Endometrial microvascular endothelial cells (primary cell): ENCODE measurements around the gene ZNRD2. TPM values are rescaled to one million over a fixed set of nuclear protein-coding genes. Genes with fewer than 3 reads are reported as not detected.

Experiments
- in situ Hi-C: cut with HindIII; loops from 2 replicates; pipeline ENCODE4 v1.10.0; 2017; ENCODE audit warnings: low sequenced_read_pairs, low pct_unique_long_range_greater_than_20kb; ENCODE audit errors: inconsistent ontology term
- total RNA-seq: library from RNA; depleted of rRNA; stranded (reverse); fragments of >200 nt; gene quantifications from one replicate; pipeline ENCODE4 v1.2.3, GENCODE V29; 2015; ENCODE audit errors: inconsistent ontology term

The ZNRD2 gene
- total RNA-seq, 1 donor from 2014 or later, result 85.7 TPM

DNA sequence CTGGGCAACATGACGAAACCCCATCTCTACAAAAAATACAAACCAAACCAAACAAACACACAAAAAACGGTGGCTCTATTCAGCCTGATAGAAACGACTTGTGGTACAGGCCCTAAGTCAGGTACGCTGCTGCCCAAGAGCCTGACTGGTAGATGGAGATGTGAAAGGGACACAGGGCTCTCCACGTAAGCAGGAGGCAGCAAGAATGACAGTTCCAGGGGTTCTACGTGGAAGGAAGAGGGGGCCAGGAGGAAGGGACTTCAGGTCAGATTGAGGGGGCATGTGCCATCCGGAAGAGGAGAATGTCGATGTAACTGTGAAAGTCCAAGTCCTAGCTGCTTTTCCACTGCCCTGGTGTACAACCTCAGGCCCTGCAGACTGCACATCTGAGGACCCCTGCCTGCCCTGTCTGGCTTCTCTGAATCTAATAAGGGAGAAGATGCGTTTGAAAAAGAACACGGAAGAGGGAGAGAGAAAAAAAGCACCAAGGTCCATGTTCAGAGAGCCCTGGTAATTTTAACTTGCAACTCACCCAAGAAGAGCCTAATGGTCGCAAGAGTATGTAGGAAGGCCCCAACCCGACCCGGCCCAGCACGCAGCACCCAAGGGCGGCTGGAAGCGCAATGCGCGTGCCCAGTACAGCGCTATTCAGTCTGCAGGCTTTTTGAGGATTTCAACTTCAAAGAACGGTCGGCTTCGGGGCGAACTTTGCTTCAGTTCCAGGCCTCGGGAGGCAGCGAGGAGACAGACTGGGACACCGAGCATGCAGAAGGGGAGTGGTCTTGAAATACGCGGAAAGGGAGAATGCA lies 909 bp upstream of the ZNRD2 start:
- in situ Hi-C loops, result no loop called here

DNA sequence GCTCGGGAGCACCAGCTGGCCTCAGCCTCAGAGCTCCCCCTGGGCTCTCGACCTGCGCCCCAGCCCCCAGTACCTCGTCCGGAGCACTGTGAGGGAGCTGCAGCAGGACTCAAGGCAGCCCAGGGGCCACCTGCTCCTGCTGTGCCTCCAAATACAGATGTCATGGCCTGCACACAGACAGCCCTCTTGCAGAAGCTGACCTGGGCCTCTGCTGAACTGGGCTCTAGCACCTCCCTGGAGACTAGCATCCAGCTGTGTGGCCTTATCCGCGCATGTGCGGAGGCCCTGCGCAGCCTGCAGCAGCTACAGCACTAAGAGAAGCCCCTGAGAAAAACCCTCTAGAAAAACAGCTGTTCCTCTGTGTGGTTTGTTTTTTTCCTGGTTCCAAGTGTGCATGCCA lies 1.1 kb downstream of the ZNRD2 start:
- in situ Hi-C loops, result no loop called here

GRCh38 chr11:65571940-65572339 lies 1.7 kb downstream of the ZNRD2 start:
- in situ Hi-C loops, result no loop called here

DNA sequence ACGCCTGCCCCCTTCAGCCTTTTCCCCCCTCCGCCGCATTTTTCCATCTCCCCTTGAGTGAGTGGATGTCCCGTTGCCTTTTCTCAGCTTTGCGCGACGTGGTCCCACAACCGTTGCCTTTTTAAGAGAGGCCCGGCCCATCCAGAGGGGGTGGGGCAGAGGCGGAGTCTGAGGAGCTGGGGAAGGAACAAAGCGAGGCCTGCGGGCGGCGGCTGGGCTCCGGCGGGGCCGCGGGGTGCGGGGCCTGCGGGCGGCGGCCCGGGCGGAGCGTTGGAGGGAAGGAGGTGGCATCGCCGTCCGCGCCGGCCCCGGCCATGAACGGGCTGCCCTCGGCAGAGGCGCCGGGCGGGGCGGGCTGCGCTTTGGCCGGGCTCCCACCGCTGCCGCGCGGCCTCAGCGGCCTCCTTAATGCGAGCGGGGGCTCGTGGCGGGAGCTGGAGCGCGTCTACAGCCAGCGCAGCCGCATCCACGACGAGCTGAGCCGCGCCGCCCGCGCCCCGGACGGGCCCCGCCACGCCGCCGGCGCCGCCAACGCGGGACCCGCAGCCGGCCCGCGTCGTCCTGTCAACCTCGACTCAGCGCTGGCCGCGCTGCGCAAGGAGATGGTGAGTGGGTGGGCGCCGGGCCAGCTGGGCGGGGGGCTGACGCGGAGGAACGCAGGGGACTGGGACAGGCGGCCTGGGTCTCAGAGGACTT lies 2.2 kb downstream of the ZNRD2 start, which contains the start of gene FAM89B:
FAM89B (plus strand) TSS at position 183 of the 696 bp plus-strand sequence; CDS start at position 315, 132 bp downstream.
- in situ Hi-C loops, result no loop called here

GRCh38 chr11:65573391-65574079 lies 3.3 kb downstream of the ZNRD2 start:
- in situ Hi-C loops, result no loop called here

- in situ Hi-C loops, result no loop called here
Measured at GRCh38 chr11:65574109-65574810, 4.0 kb downstream of the ZNRD2 start.

GRCh38 chr11:65574811-65575567 lies 4.7 kb downstream of the ZNRD2 start:
- in situ Hi-C loops, result no loop called here

DNA sequence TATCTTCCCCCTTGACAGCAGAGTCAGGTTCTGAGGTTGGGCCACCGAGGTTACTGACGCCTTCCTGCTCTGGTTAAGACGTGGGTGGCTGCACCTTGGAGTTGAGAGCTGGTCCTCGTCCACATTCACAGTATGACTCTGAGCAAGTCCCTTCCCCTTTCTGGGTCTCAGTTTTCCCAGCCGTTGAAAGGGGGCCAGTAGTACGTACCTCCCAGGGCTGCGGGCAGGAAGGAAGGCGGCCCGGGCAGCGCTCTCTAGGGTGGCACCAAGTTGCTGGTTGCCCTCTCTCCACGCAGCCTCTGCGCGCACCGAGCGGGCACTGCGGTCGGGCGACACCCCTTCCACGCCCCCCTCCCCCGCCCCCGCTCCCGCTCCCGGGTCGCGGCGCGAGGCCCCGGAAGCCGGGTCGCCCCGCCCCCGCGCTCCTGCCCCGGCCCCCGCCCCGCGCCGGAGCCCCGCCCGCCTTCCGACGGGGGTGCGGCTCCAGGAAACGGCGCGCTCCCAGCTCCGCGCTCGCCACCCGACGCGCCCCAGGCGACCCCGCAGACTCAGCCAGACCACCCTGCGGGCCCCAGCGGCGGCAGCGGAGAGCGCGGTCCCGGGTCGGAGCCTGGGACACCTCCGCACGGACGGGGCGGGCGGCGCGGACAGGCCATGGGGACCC lies 5.4 kb downstream of the ZNRD2 start, which contains the start of gene EHBP1L1:
EHBP1L1 (plus strand) TSS at position 486 of the 664 bp plus-strand sequence. CDS start 250 bp downstream, outside the sequence.
- in situ Hi-C loops, result no loop called here

DNA sequence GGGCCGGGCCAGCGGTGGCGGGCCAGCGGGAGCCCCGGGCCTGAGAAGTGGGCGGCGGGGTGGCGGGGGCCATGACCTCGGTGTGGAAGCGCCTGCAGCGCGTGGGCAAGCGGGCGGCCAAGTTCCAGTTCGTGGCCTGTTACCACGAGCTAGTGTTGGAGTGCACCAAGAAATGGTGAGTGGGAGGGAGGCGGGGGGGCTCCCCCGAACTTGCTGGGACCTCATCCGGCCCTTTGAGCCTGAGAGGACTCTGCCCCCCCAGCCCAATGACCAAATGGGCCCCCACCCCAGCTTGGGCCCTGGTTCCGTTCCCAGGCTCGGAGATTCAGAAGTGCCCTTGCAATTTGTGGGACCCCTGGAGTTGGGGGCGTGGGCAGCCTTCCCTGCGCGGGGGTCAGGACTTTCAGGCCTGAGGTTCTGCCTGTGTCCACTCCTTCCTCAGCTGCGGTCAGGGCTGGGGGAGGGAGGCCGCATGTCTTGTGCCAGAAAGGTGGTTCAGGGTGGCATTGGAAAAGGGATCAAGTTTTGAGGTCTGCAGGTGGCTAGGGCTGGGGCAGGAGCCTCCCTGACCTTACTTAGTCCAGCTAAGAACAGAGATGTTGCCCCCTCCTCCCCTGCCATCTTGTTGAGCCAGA lies 6.1 kb downstream of the ZNRD2 start:
- in situ Hi-C loops, result no loop called here

DNA sequence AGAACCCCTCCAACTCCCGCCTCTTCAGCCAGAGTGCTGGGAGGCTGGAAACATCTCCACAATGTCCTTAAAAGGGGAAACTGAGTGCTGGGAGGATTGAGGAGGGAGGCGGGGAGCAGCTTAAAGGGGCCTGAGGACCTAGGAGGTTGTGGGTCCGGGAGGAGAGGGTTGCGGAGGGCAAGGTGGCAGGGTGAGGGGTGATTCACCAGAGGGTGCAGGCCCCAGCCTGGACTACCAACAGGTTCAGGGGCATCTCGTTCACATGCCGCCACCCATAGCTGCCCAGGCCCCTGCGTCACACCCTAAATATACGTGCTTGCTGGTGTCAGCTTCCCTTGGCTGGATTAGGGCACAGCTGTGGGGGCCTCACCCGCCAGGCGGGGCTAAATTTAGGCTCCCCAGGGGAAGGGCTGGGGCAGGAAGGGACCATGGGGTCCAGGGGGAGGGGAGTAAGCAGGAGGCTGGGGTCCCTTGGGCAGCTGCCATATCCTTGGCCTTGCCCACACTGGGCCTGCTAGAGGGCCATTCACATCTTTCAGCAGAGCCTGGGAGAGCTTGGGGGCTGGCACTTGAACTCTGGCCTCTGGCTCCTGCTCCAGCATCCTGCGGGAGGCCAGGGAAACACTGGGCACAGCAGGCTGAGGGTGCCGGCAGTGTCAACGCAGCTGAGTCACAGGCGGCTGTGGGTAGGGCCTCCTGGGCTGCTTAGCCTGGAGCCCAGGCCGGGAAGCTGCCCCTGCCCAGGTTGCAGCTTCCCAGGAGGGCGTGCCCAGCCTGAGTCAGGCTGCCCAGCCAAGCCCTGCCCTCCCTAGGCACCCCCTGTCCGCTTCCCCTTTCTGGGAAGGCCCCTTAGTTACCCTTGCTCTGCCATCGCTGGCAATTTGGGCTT lies 6.8 kb downstream of the ZNRD2 start:
- in situ Hi-C loops, result no loop called here

GRCh38 chr11:65577756-65578109 lies 7.5 kb downstream of the ZNRD2 start:
- in situ Hi-C loops, result no loop called here

GRCh38 chr11:65578134-65578533 lies 7.9 kb downstream of the ZNRD2 start:
- in situ Hi-C loops, result no loop called here

GRCh38 chr11:65578667-65579066 lies 8.4 kb downstream of the ZNRD2 start:
- in situ Hi-C loops, result no loop called here

GRCh38 chr11:65579291-65579690 lies 9.0 kb downstream of the ZNRD2 start:
- in situ Hi-C loops, result no loop called here

DNA sequence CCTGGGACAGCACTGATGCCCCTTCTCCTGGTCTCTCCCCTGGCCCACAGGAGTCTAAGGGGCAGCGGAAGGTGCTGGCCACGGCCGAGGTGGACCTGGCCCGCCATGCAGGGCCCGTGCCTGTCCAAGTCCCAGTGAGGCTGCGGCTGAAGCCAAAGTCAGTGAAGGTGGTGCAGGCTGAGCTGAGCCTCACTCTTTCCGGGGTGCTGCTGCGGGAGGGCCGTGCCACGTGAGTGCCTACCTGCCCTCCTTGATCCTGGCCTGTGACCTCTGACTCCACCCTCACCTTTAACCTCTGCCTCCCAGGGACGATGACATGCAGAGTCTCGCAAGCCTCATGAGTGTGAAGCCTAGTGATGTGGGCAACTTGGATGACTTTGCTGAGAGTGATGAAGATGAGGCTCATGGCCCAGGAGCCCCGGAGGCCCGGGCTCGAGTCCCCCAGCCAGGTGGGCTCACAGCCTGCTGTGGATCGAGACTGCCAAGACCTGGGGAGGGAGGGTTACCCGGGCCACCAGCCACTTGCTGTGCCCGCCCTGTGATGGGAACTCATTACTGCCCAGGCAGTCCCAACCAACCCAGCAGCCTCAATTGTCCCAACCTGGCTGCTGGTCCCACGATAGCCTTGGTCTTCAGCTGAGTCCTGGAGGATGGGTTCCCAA lies 9.9 kb downstream of the ZNRD2 start:
- in situ Hi-C loops, result no loop called here

DNA sequence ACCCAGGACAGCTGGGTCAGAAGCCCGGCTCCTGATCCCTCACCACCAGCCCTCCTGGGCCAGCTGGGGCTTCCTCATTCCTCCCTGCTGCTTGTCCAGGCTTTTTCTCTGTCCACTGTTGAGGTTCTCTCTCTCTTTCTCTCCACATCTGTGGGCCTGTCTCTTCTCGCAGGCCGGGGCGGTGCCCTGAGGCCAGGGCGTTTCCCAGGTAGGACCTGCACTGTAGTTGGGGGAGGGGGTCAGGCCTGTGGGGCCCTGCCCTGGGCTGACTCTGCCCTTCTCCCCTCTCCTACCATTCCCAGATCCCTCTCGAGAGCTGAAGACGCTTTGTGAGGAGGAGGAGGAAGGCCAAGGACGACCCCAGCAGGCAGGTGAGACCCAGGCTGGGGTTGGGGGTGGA lies 10.5 kb downstream of the ZNRD2 start:
- in situ Hi-C loops, result no loop called here
